ENCODE data around the gene TTC36. TPM values are rescaled to one million over a fixed set of nuclear protein-coding genes. Genes with fewer than 3 reads are reported as not detected.
A peak's percentile ranks its signal among the peaks of the same experiment; 100 is the strongest.

The TTC36 gene
- total and polyA plus RNA-seq, 2 of the 13 experiments (the other 11 are each of a cell fraction or from before 2014, with no cell fraction given): 0.13 to 0.40 TPM

GRCh38 chr11:118570787-118571186 lies 43.5 kb downstream of the TTC36 start:
- no peak for ATAC-seq
- Histone ChIP-seq H3K79me2 (ENCODE audit: insufficient read depth, low read length) (peaks cover 36% of the 10 kb centered on the region), H3K4me2 (ENCODE audit: low read depth, low read length) (no peak overlapping the region), H2AFZ (ENCODE audit: low read length) (no peak overlapping the region), H3K4me1 (ENCODE audit: insufficient read depth, low read length) (peaks cover 47% of the 10 kb centered on the region), H3K36me3 (replicated peaks in 1 of 2; ENCODE audit: control insufficient read depth in 1 of 2, insufficient read depth in 2 of 2, low read length in 2 of 2) (no peaks in the 10 kb centered on the region; a peak in 1 of 5 replicates), H3K9me3 (ENCODE audit: low read length) (no peaks in the 10 kb centered on the region), H3K9ac (ENCODE audit: insufficient read depth, low read depth, low read length) (no peak overlapping the region), H4K20me1 (ENCODE audit: insufficient read depth, low read length) (peaks cover 26% of the 10 kb centered on the region), H3K4me3 (replicated peaks in 1 of 3; ENCODE audit: insufficient read depth in 1 of 3, low read depth in 2 of 3, low read length in 3 of 3) (no peak overlapping the region), H3K27ac (ENCODE audit: extremely low read length, insufficient read depth, low read length) (no peak overlapping the region), H3K27me3 (ENCODE audit: control insufficient read depth in 1 of 2, insufficient read depth in 2 of 2, low read length in 2 of 2) (no peaks in the 10 kb centered on the region; a peak in 1 of 5 replicates)
- no peak for DNase-seq (ENCODE audit: low spot score)
- CTCF ChIA-PET (ENCODE audit: low intra/inter-chr PET ratio, low total read pairs): no interaction called here
- BruUV-seq (replicated peaks): no TSS peak
- 91% methylated on average over 1 of the region's 1 CpG for WGBS (ENCODE audit: low lambda C conversion rate)
- POLR2A ChIA-PET: no interaction called here
- in situ Hi-C loops (cut with HindIII; ENCODE audit: extremely low pct_ligation_motif_present, low pct_unique_long_range_greater_than_20kb) (no loop called here), intact Hi-C loops (cut with micrococcal nuclease; ENCODE audit: unreplicated experiment) (loop anchor here (5.0 kb wide), 1 partner anchor 37 kb away; the partner anchor contains the start of gene PHLDB1)
- no peak for TF ChIP-seq ZNF256 (CRISPR knock-in tag; conservative IDR thresholded peaks at IDR 0.05)
- TF ChIP-seq AGO1 (IDR thresholded peaks at IDR 0.05; ENCODE audit: low read depth, low read length, poor library complexity, severe bottlenecking): no peak
- TF ChIP-seq HNF4A (CRISPR knock-in tag; IDR thresholded peaks at IDR 0.05): no peak
- TF ChIP-seq MED1 (CRISPR knock-in tag; IDR thresholded peaks at IDR 0.05): no peak
- peak; percentile 40; the same call in 1 of the 2 replicates for TF ChIP-seq NR2F6 (IDR thresholded peaks at IDR 0.05)
- 0 out of 2 replicates have a peak, but pooled peaks have one; percentile 10 for TF ChIP-seq NR2F6 (CRISPR knock-in tag; IDR thresholded peaks at IDR 0.05)
- TF ChIP-seq ZKSCAN8 (CRISPR knock-in tag; IDR thresholded peaks at IDR 0.05; ENCODE audit: borderline replicate concordance): no peak
- peak; percentile 38 for TF ChIP-seq ZNF770 (CRISPR knock-in tag; IDR thresholded peaks at IDR 0.05)
- FAIRE-seq: no peak

All from HepG2 (cell line).